NCI-H1930 (cell line): ENCODE data around the gene MSMB.
"Not testable (repeated sequence)": the region's sequence is repeated elsewhere in the genome, so short reads cannot be mapped to it uniquely, and the experiment has no call there.

Experiments
- DNase-seq, 2 experiments: peaks; one replicate each; lab custom pipeline; 2025; lab: John Stamatoyannopoulos, UW

The MSMB gene

GRCh38 chr10:46046261-46046660, at the start of gene MSMB:
Gene MSMB, minus strand, starts transcription at chr10:46046269. Its CDS starts 32 bp downstream, at chr10:46046237.
- DNase-seq: no peak

GRCh38 chr10:46094931-46095750, 49.1 kb upstream of the MSMB start:
- no peak for DNase-seq

GRCh38 chr10:46094197-46094500, 48.1 kb upstream of the MSMB start:
- no peak for DNase-seq

- DNase-seq: not testable (repeated sequence)
Observed at GRCh38 chr10:46093316-46094196, 47.5 kb upstream of the MSMB start.

GRCh38 chr10:46092524-46093081, 46.5 kb upstream of the MSMB start:
- no peak for DNase-seq

- DNase-seq: no peak
Observed at GRCh38 chr10:46091828-46092523, 45.9 kb upstream of the MSMB start.

- DNase-seq: no peak
Observed at GRCh38 chr10:46091080-46091827, 45.2 kb upstream of the MSMB start.

- DNase-seq: no peak
Observed at GRCh38 chr10:46090258-46090812, 44.3 kb upstream of the MSMB start.

GRCh38 chr10:46087381-46087780, 41.3 kb upstream of the MSMB start:
- not testable (repeated sequence) for DNase-seq

GRCh38 chr10:46084321-46085165, 38.5 kb upstream of the MSMB start:
- DNase-seq: no peak

- no peak for DNase-seq
Observed at GRCh38 chr10:46080886-46081285, 34.8 kb upstream of the MSMB start.

GRCh38 chr10:46079831-46080585, 33.9 kb upstream of the MSMB start:
- no peak for DNase-seq

- DNase-seq: no peak
Observed at GRCh38 chr10:46077731-46078413, 31.8 kb upstream of the MSMB start.

- DNase-seq: no peak
Observed at GRCh38 chr10:46077141-46077554, 31.1 kb upstream of the MSMB start.

GRCh38 chr10:46075869-46076268, 29.8 kb upstream of the MSMB start:
- no peak for DNase-seq

- DNase-seq: no peak
Observed at GRCh38 chr10:46074196-46074946, 28.3 kb upstream of the MSMB start.

GRCh38 chr10:46073564-46073963, 27.5 kb upstream of the MSMB start:
- no peak for DNase-seq

GRCh38 chr10:46070749-46071148, 24.7 kb upstream of the MSMB start:
- DNase-seq: no peak
